HG02981 (cell line): ENCODE measurements around the gene PRSS57.
A peak's percentile ranks its signal among the peaks of the same experiment; 100 is the strongest.
"Not testable (repeated sequence)": the region's sequence is repeated elsewhere in the genome, so short reads cannot be mapped to it uniquely, and the experiment has no call there.

Experiments used
- ATAC-seq: cut with Tn5 transposase; IDR thresholded peaks from one replicate; pipeline ENCODE4 v1.9.1; 2021; ENCODE audit warnings: mild to moderate bottlenecking, moderate library complexity; ENCODE audit not compliant: unreplicated experiment

The PRSS57 gene

DNA sequence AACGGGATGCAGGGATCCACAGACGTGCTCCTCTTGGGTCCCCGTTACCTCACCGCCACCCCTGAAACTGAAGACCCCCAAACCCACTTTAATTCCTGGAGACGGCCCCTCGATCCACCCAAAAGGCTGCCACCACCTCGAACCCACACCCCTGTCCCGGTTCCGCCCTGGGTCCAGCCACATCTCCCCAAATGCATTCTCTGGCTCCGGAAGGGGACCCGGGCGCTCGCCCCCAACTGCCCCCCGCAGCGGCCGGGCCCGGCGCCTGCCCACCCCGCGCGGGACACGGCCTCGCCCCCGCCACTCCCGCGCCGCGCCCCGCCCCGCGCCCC, 19.3 kb downstream of the PRSS57 start:
- ATAC-seq: no peak

GRCh38 chr19:674282-675151, 20.7 kb downstream of the PRSS57 start:
- ATAC-seq: no peak

GRCh38 chr19:670609-671075, 24.6 kb downstream of the PRSS57 start:
- no peak for ATAC-seq

- ATAC-seq: not testable (repeated sequence)
Measured at GRCh38 chr19:668675-669434, 26.4 kb downstream of the PRSS57 start.

- not testable (repeated sequence) for ATAC-seq
Measured at GRCh38 chr19:666985-667573, 28.2 kb downstream of the PRSS57 start.

DNA sequence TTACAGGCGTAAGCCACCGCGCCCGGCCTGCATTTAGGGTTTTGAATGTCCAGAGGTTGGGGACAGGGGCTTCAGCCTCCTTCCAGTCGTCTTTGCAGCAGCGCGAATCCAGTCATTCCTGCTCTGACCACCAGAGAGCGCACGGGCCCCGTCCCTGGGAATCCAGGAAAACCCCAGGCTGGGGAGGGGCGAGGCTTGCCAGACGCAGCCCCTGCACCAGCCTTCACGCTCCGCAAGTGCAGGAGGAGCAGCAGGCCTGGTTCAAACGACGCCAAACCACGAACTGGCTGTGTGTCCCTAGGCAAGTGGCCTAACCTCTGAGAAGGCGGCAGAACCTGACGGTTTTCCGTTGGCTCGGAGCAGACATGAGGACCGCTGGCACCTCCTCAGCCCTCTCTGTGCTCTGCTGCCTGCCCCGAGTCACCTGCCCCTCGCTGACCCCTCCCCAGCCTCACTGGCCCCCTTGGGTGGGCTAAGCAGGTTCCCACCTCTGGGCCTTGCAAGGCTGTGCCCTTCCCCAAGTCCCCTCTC, 30.3 kb downstream of the PRSS57 start:
- no peak for ATAC-seq

GRCh38 chr19:663682-664117, 31.6 kb downstream of the PRSS57 start:
- no peak for ATAC-seq

DNA sequence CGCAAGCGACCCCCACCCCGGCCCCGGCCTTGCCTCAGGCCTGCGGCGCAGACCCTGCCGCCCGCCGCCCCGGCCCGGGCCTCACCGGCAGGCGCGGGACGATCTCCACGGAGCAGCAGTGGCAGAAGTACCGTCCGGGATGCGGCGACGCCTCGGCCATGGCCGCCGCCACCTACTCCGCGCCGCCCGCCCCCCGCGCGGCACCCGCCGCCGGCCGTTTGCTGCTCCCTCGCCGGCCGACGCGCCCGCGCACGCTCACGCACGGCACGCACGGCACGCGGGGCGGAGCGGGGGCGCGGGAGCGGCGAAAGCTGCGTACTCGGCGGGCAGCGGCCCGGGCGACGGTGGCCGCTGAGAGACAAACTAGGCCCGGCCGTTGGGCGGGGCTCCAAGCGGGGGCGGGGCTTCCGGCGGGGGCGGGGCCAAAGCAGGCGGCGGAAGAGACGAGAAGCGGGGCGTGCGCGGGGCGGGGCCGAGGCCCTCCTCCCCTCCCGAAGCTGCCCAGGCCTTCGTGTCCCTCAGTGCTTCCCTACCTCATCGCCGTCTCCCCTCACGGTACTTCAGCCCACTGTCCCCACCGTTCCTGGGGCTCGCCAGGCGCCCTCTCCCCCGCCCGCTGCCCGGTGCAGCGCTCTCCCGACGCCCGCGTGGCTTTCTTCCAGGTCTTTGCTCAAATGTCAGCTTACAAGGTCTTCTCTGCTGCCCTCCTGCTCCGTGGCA, 32.1 kb downstream of the PRSS57 start, which contains the start of gene RNF126:
RNF126 (minus strand) TSS at position 253 of the 720 bp plus-strand sequence; CDS start at position 160, 93 bp downstream.
- peak; percentile 52 for ATAC-seq

GRCh38 chr19:662207-662961, 32.9 kb downstream of the PRSS57 start:
- peak; percentile 5 for ATAC-seq

DNA sequence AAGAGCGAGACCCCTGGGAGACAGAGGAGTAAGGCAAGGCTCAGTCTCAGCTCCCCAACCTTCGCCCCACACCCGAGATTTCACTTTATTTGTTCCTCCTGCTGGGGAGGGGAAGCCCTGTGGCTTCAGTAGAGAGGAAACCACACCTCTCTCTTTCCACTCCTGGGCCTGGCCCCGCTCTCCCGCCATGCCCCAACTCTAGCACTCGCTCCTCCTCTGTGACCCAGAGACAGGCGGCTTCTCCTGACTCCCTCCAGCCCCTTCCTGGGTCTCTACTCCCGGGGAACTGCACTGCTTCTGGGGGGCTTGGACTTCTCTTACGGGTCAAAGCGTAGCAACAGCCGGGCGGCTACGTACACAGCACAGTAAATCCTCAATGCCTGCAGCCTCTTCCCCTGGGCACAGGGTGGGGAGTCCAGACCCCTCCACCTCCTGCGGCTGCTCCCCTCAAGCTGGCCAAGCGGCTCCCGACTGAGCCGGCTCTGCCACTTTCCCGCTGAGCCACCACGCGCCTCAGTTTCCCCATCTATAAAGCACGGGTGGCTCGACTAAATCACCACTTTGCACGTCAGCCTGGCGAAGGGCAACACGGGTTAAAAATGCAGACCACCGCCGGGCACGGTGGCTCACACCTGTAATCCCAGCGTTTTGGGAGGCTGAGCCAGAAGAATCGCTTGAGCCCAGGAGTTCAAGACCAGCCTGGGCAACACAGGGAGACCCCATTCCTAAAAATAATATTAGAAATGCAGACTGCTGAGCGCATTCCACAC, 33.6 kb downstream of the PRSS57 start:
- ATAC-seq: no peak

DNA sequence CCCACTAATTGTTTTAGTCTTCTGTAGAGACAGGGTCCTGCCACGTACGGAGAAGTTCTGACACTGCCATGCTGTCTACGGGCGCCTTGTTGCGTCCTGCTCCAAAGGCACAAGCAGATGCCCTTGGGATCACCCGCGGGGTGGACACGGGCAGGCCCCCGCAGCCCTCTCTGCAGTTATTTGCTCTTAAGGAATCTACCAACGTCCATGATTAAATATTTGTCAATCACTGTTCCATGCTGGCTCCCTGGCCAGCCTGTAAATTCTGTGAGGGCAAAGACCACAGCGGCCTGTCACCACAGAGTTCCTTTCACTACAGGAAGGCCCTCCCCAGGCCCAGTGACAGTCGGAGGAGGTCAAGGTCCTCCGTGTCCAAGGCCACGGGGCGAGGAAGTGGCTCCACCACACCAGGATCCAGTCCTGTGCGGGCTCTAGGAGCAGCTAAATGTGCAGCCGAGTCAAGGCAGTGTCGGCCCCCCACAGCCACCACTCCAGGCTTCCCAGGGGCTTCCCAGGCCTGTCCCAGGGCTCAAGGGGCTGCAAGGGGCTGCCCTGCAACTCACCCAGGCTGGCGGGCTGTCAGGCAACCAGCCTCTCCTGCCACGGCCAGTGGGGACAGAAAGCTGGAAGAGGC, 34.3 kb downstream of the PRSS57 start:
- no peak for ATAC-seq

DNA sequence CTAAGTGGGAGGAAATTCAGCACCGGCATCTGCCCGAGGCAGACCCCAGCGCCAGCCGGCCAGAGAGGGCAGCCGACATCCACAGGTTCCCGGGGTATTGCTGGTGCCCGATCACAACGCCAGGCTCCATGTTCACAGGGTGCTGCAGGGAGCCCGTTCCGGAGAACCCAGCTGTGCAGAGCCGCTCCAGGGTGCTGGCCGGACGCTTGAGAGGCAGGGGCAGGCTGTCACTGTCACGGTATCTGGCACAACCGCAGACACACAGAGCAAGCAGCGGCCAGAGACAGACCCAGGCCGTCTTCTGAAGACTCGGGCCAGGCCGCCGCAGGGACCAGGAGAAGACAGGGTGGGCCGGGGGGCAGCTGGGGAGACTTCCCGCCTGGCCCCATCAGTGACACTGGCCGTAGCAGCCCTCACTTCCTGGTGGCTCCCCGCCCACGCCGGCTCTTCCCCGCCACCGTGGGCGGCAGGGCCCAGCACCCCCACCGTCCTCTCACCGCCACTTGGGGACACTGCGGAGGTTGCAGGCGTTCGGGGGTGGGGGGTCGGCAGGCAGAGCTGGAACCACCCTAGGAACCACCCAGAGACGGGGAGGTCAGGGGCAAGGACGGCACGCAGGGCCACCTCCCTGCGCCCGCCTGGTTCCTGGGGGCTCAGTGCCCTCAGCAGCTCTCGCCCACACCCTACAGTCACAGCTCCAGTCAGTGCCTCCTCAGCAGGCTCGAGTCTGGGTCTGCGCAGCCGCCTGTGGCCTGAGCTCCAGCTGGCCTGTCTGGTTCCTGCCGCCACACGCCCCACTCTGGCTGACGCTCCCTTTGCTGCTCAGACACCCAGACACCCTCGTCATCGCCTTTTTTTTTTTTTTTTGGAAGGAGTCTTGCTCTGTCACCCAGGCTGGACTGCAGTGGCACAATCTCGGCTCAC, 36.1 kb downstream of the PRSS57 start:
- ATAC-seq: no peak

DNA sequence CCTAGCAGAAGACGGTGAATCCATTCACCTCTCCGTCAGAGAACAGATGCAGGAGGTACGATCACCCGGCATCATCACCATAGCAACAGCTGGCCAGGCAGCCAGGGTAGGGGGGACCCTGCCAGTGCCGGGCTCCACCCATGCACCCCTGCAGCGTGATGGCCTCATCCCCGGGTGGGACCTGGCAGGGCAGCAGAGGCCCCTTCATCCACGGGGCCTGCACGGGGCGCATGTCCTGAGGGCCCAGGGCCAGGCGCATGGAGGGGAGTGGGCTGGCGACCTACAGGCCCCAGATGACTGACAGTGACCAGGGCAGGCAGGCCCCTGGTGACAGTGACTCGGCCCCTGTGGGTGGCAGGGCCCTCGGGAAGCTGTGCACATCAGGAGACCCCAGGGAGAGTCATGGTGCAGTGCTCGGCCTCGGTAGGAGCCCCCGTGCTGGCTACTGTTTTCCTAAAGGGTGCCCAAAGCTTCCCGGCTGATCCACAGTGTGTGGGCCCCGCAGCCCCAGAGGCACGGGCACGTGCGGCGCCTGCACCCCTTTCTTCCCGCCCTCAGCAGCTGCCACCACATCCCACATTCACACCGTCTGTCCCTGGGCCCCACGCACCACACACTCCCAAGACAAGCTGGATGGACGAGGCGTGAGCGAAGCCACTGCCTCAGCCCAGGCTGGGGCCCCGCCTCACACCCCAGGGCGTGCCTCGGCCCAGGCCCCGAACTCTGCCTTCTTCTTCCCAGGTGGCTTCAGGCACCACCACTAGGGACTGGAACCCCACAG, 37.0 kb downstream of the PRSS57 start:
- ATAC-seq: no peak

DNA sequence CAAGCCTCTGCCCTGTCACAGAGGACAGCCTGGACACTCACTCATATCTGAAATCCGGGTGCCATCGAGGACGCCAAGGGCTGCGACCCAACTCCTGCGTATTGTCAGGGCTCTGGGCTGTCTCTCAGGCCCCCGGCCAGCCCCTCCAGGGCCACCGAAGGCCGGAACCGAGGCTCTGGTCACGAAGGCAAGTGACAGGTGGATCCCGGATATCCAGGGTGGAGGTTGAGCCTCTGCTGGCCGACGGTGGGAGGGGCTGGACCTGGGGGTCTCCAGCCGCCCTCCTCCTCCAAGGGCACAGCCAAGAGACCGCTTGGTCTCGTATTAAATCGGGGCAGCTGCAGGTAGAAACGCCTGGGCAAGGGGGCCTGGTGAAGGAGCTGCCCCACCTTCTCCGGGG, 37.6 kb downstream of the PRSS57 start:
- ATAC-seq: no peak

DNA sequence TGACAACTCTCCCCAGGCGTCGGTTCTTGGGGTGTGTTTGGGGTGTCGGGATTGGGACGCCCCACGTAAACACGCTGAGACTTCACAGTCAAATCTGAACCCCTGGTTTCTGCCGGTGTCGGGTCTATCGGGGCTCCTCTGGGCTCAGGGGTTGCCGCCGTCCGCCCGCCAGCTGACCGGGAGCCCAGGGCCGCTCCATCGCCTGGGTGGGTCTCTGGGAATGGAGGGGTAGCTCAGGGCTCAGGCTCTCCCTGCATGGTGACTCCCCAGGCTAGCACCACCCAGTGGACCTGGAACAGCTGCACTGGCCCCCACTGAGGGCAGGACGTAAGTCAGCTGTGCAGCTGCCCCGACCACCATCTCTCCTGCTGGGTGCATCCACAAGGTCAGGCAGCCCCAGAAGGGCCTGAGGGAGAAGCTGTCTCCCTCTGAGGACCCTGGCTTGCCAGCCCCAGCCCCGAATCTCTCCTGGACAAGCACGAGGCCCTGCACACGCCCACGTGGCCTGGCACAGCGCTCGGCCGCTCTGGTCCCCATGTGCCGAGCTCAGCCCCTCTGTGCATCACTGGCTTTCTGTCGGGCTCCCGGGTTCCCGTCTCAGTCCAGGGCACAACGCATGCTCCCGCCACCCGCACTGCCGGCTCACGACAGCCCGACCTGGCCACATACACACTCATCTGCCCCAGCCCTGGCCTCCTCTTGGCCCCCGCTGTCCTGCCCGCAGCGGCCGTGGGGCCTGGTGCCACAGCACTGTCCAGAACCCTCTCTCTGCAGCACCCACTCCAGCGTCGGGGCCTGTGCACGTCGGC, 38.3 kb downstream of the PRSS57 start:
- no peak for ATAC-seq

- no peak for ATAC-seq
Measured at GRCh38 chr19:655691-656090, 39.6 kb downstream of the PRSS57 start.
